Loucy (cell line): Measurements from ENCODE around the gene FGD6.

Source experiments
- H2AFZ ChIP-seq: fragments of 200-600 bp; sonication (generic); 2 replicates; pipeline ENCODE4 v1.6.0; 2016; ENCODE audit warnings: antibody characterized with exemption, mild to moderate bottlenecking, low read length, moderate library complexity
- H3F3A ChIP-seq: fragments of 200-600 bp; 2 replicates; pipeline ENCODE4 v1.6.0; 2016; ENCODE audit warnings: antibody characterized with exemption, low read depth, mild to moderate bottlenecking
- H3K27me3 ChIP-seq: fragments of 200-600 bp; sonication (generic); 2 replicates; pipeline ENCODE4 v1.6.1; 2014; ENCODE audit warnings: low read length, mild to moderate bottlenecking; ENCODE audit not compliant: insufficient read depth, poor library complexity, severe bottlenecking
- H3K36me3 ChIP-seq: fragments of 200-600 bp; sonication (generic); 2 replicates; pipeline ENCODE4 v1.6.1; 2016; ENCODE audit warnings: low read length; ENCODE audit not compliant: insufficient read depth
- H3K4me1 ChIP-seq: fragments of 200-600 bp; sonication (generic); 2 replicates; pipeline ENCODE4 v1.5.1; 2014; ENCODE audit warnings: low read length, mild to moderate bottlenecking; ENCODE audit not compliant: insufficient read depth, poor library complexity, severe bottlenecking
- H3K4me2 ChIP-seq: fragments of 200-600 bp; sonication (generic); 2 replicates; pipeline ENCODE4 v1.6.0; 2014; ENCODE audit warnings: antibody characterized with exemption, low read length, low read depth, mild to moderate bottlenecking; ENCODE audit not compliant: poor library complexity, severe bottlenecking
- H3K4me3 ChIP-seq: fragments of 200-600 bp; sonication (generic); 2 replicates; pipeline ENCODE4 v1.5.1; 2014; ENCODE audit warnings: low read length, mild to moderate bottlenecking, mixed read lengths; ENCODE audit not compliant: poor library complexity, severe bottlenecking
- H3K79me2 ChIP-seq: fragments of 200-600 bp; sonication (generic); 2 replicates; pipeline ENCODE4 v1.6.1; 2014; ENCODE audit warnings: low read length; ENCODE audit not compliant: insufficient read depth
- H3K9ac ChIP-seq: fragments of 200-600 bp; sonication (generic); 2 replicates; pipeline ENCODE4 v1.6.0; 2014; ENCODE audit warnings: mild to moderate bottlenecking, low read depth, low read length, moderate library complexity; ENCODE audit not compliant: poor library complexity, severe bottlenecking
- H3K9me2 ChIP-seq: fragments of 200-600 bp; sonication (generic); replicated peaks from 2 replicates; pipeline ENCODE4 v1.6.1; 2016; ENCODE audit warnings: low read depth, low read length, mixed read lengths
- H3K9me3 ChIP-seq: fragments of 200-600 bp; sonication (generic); 2 replicates; pipeline ENCODE4 v1.6.1; 2014; ENCODE audit warnings: mild to moderate bottlenecking, antibody characterized with exemption, low read length, low read depth; ENCODE audit not compliant: insufficient read depth
- H4K20me1 ChIP-seq: fragments of 200-600 bp; sonication (generic); 2 replicates; pipeline ENCODE4 v1.6.0; 2014; ENCODE audit warnings: antibody characterized with exemption, low read length, mild to moderate bottlenecking; ENCODE audit not compliant: insufficient read depth, poor library complexity, severe bottlenecking
- EZH2phosphoT487 ChIP-seq: fragments of 200-600 bp; IDR thresholded peaks from 2 replicates; pipeline ENCODE4 v1.6.1; 2018; ENCODE audit warnings: antibody characterized with exemption, mild to moderate bottlenecking, moderate library complexity, borderline replicate concordance
- TF ChIP-seq, protein P1 (sequence below): fragments of 200-600 bp; sonication (generic); conservative IDR thresholded peaks from 2 replicates; pipeline ENCODE4 v1.5.1; 2014; ENCODE audit warnings: mild to moderate bottlenecking, antibody characterized with exemption, low read length

The FGD6 gene

DNA sequence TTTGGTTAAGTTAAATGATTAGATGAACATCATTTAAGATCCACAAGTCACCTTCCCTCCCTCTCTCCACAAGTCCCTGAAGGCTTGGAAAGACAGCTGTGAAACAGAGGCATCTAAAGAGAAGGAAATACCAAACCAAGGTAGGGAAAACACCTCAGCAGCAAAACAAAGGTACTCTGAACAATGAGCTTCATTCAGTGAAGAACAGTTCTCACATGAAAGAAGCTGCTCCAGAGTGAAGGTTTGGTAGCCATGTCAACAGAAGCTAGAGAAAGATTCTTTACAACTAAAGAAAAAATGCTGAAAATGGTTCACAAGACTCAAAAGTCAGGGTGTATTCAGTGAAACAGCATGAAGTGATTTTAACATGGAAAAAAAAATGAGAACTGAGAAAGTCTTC lies 69.4 kb downstream of the FGD6 start:
- TF ChIP-seq, protein P1, sequence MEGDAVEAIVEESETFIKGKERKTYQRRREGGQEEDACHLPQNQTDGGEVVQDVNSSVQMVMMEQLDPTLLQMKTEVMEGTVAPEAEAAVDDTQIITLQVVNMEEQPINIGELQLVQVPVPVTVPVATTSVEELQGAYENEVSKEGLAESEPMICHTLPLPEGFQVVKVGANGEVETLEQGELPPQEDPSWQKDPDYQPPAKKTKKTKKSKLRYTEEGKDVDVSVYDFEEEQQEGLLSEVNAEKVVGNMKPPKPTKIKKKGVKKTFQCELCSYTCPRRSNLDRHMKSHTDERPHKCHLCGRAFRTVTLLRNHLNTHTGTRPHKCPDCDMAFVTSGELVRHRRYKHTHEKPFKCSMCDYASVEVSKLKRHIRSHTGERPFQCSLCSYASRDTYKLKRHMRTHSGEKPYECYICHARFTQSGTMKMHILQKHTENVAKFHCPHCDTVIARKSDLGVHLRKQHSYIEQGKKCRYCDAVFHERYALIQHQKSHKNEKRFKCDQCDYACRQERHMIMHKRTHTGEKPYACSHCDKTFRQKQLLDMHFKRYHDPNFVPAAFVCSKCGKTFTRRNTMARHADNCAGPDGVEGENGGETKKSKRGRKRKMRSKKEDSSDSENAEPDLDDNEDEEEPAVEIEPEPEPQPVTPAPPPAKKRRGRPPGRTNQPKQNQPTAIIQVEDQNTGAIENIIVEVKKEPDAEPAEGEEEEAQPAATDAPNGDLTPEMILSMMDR: no peak
- Histone ChIP-seq H3K27me3 (no peaks in the 10 kb centered on the region), H3K9me2 (no peaks in the 10 kb centered on the region), H3K9ac (no peak overlapping the region), H3K4me2 (no peak overlapping the region), H3K36me3 (0 out of 2 replicates have a peak, but pooled peaks cover 1% of the 10 kb centered on the region), H3F3A (peaks cover 4% of the 10 kb centered on the region; the same call in 1 of the 2 replicates), H2AFZ (no peak overlapping the region), H3K9me3 (no peaks in the 10 kb centered on the region), H3K4me3 (no peak overlapping the region), H3K4me1 (no peaks in the 10 kb centered on the region), H4K20me1 (no peaks in the 10 kb centered on the region), H3K79me2 (no peaks in the 10 kb centered on the region)

DNA sequence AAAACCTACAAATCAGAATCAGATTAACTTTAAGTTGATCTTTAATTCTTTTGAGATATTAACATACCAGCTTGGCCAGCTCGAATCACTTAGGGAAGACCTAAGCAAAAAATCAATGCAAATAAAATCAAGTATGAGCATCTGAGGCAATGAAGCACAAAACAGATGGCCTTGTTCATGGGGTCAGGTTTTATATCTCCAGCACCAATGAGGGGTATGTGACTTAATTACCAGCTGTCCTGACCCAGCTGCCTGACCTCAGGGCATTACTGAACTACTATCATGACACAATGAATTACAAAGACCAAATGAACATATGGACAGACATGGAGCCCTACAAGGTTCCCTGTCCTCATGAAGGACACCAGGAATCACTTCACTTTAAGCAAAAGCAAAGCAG lies 70.5 kb downstream of the FGD6 start:
- no peak overlapping the region for H3K9ac ChIP-seq
- H4K20me1 ChIP-seq: no peaks in the 10 kb centered on the region
- no peaks in the 10 kb centered on the region for H3K4me1 ChIP-seq
- H3K27me3 ChIP-seq: no peaks in the 10 kb centered on the region
- TF ChIP-seq, protein P1: no peak
- no peak for TF ChIP-seq EZH2phosphoT487
- no peaks in the 10 kb centered on the region for H3K79me2 ChIP-seq
- H3K9me3 ChIP-seq: no peaks in the 10 kb centered on the region
- no peaks in the 10 kb centered on the region for H3K9me2 ChIP-seq
- no peaks in the 10 kb centered on the region for H3K36me3 ChIP-seq
- no peak overlapping the region for H2AFZ ChIP-seq
- H3K4me3 ChIP-seq: no peak overlapping the region
- H3K4me2 ChIP-seq: no peak overlapping the region
- H3F3A ChIP-seq: peaks cover 4% of the 10 kb centered on the region; the same call in 1 of the 2 replicates

DNA sequence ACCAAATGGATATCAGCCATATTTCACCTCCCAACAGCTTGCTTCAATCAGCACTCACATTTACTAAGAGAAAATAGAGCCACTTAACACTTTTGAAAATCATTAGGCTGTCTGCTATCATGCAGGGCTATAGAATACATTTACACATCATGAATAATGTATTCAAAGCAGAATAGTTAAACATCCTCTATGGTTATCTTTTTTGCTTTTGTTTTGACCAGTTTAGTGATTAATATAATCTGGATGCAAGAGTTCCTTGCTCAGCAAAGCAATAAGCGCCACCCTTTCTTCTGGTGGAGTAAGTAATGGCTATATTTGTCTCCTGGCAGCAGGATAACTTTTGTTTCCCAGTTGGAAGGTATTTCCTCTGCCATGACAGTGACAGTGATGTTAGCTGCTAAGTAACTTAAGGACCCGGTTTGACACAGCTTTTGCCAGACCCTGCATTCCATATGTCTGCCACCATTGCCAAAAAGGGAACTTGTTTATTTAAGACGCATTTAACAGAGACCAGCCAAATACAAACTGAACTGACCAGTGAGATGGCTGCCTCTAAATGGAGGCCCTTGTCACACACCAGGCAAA lies 73.6 kb downstream of the FGD6 start:
- H3K9me2 ChIP-seq: no peaks in the 10 kb centered on the region
- no peaks in the 10 kb centered on the region for H3K27me3 ChIP-seq
- TF ChIP-seq, protein P1: no peak
- no peak for TF ChIP-seq EZH2phosphoT487
- H3K4me1 ChIP-seq: no peaks in the 10 kb centered on the region
- H2AFZ ChIP-seq: no peak overlapping the region
- H3K4me2 ChIP-seq: no peak overlapping the region
- no peaks in the 10 kb centered on the region for H4K20me1 ChIP-seq
- H3K9me3 ChIP-seq: no peaks in the 10 kb centered on the region
- no peak overlapping the region for H3K4me3 ChIP-seq
- no peaks in the 10 kb centered on the region for H3K79me2 ChIP-seq
- H3K36me3 ChIP-seq: no peaks in the 10 kb centered on the region
- H3K9ac ChIP-seq: no peak overlapping the region
- peaks cover 4% of the 10 kb centered on the region; the same call in 1 of the 2 replicates for H3F3A ChIP-seq
